H1 (cell line): ENCODE data around the gene KRT78. TPM values are rescaled to one million over a fixed set of nuclear protein-coding genes. Genes with fewer than 3 reads are reported as not detected.

Source experiments
- CTCF ChIA-PET: fragments of 300-600 bp; sonication (Branson Sonifier 250); formaldehyde crosslinking; loops from one replicate; lab custom pipeline; 2021; ENCODE audit not compliant: partially characterized antibody; lab: Charles Lee
- POLR2A ChIA-PET: fragments of 300-600 bp; sonication (Branson Sonifier 250); formaldehyde crosslinking; loops from one replicate; lab custom pipeline; 2021; ENCODE audit warnings: inconsistent platforms; ENCODE audit not compliant: partially characterized antibody; lab: Charles Lee
- DNase-seq, 2 experiments: peaks; one replicate each; pipeline versions ENCODE4 v3.0.0 to v3.0.0-alpha.2; 2010 to 2022; ENCODE audit warnings: low spot score in 2 of 2, low read depth in 1 of 2, mixed read lengths in 1 of 2
- FAIRE-seq: peaks from 2 replicates; lab custom pipeline; 2011; peaks lifted over from hg19 to GRCh38; lab: Jason Lieb, UNC
- H2AFZ ChIP-seq: 2 replicates; pipeline ENCODE4 v1.8.1; 2012; ENCODE audit warnings: low read length, inconsistent platforms
- H2AK5ac ChIP-seq: 2 replicates; pipeline ENCODE4 v1.6.1; 2013; ENCODE audit warnings: low read depth, low read length
- H2BK120ac ChIP-seq: replicated peaks from 2 replicates; pipeline ENCODE3; 2013; ENCODE audit warnings: low read depth, low read length, inconsistent platforms
- H2BK12ac ChIP-seq: 2 replicates; pipeline ENCODE4 v1.6.1; 2013; ENCODE audit warnings: low read depth, low read length
- H2BK15ac ChIP-seq: 2 replicates; pipeline ENCODE4 v1.6.1; 2013; ENCODE audit warnings: low read length
- H2BK20ac ChIP-seq: 2 replicates; pipeline ENCODE4 v1.6.1; 2013; ENCODE audit warnings: low read length
- H2BK5ac ChIP-seq: 2 replicates; pipeline ENCODE4 v1.6.1; 2013; ENCODE audit warnings: low read depth, low read length
- H3K14ac ChIP-seq: 2 replicates; pipeline ENCODE4 v1.6.1; 2013; ENCODE audit warnings: inconsistent platforms; ENCODE audit not compliant: insufficient read length
- H3K18ac ChIP-seq: 2 replicates; pipeline ENCODE4 v1.6.1; 2013; ENCODE audit warnings: low read length; ENCODE audit errors: extremely low read depth
- H3K23ac ChIP-seq: 2 replicates; pipeline ENCODE4 v1.6.1; 2013; ENCODE audit warnings: inconsistent platforms; ENCODE audit not compliant: insufficient read length
- H3K23me2 ChIP-seq: 2 replicates; pipeline ENCODE4 v1.6.1; 2013; ENCODE audit warnings: low read depth, low read length
- H3K27ac ChIP-seq: 2 replicates; pipeline ENCODE4 v1.6.1; 2011; ENCODE audit warnings: low read depth, low read length, inconsistent platforms
- H3K27me3 ChIP-seq, 4 experiments: replicated peaks in 1 of 4; 1 replicate in 1 of 4; 2 replicates in 3 of 4; pipeline versions ENCODE4 v1.6.1 to v1.8.1; 2011 to 2013; ENCODE audit warnings: low read length in 3 of 4, mild to moderate bottlenecking in 3 of 4, inconsistent platforms in 2 of 4, mixed read lengths in 2 of 4, moderate library complexity in 1 of 4; ENCODE audit not compliant: control insufficient read depth in 3 of 4, insufficient read depth in 3 of 4; ENCODE audit errors: extremely low read depth in 1 of 4
- H3K36me3 ChIP-seq, 4 experiments: 2 replicates each; pipeline versions ENCODE4 v1.6.1 to v1.8.1; 2011 to 2013; ENCODE audit warnings: mild to moderate bottlenecking in 4 of 4, low read length in 3 of 4, moderate library complexity in 2 of 4, control low read depth in 1 of 4, inconsistent platforms in 1 of 4; ENCODE audit not compliant: insufficient read depth in 4 of 4, control insufficient read depth in 2 of 4
- H3K4ac ChIP-seq: replicated peaks from 2 replicates; pipeline ENCODE3; 2013; ENCODE audit warnings: low read length, low read depth, mixed read lengths, inconsistent platforms; ENCODE audit not compliant: insufficient read length
- H3K4me1 ChIP-seq, 4 experiments: replicated peaks in 1 of 4; 1 replicate in 1 of 4; 2 replicates in 3 of 4; pipeline versions ENCODE4 v1.6.1 to v1.8.1; 2011 to 2013; ENCODE audit warnings: low read length in 3 of 4, inconsistent platforms in 2 of 4, mixed read lengths in 1 of 4; ENCODE audit not compliant: insufficient read depth in 4 of 4, control insufficient read depth in 3 of 4
- H3K4me2 ChIP-seq, 2 experiments: 2 replicates each; pipeline versions ENCODE4 v1.6.1 to v1.8.1; 2011 to 2013; ENCODE audit warnings: low read depth in 2 of 2, low read length in 2 of 2, control low read depth in 1 of 2, inconsistent platforms in 1 of 2, mild to moderate bottlenecking in 1 of 2; ENCODE audit not compliant: insufficient read depth in 1 of 2
- H3K4me3 ChIP-seq, 4 experiments: fragments of 200-600, 300-600 bp in 1 of 4; sonication (generic), shearing (Covaris generic), sonication (Bioruptor Twin) in 1 of 4; 2 replicates each; pipeline versions ENCODE4 v1.5.1 to v1.8.1; 2011 to 2016; ENCODE audit warnings: low read length in 4 of 4, low read depth in 3 of 4, control low read depth in 2 of 4, inconsistent platforms in 2 of 4, mild to moderate bottlenecking in 2 of 4, mixed read lengths in 1 of 4, moderate library complexity in 1 of 4; ENCODE audit not compliant: insufficient read depth in 2 of 4; ENCODE audit errors: extremely low read depth in 1 of 4
- H3K56ac ChIP-seq: replicated peaks from 2 replicates; pipeline ENCODE3; 2013; ENCODE audit warnings: low read depth, mild to moderate bottlenecking, mixed read lengths, low read length, inconsistent platforms; ENCODE audit not compliant: insufficient read length
- H3K79me1 ChIP-seq: 2 replicates; pipeline ENCODE4 v1.6.1; 2013; ENCODE audit warnings: low read depth, low read length, control low read depth
- H3K79me2 ChIP-seq, 2 experiments: 2 replicates each; pipeline versions ENCODE4 v1.6.1 to v1.8.1; 2012 to 2013; ENCODE audit warnings: low read length in 2 of 2, mild to moderate bottlenecking in 2 of 2, inconsistent platforms in 1 of 2; ENCODE audit not compliant: insufficient read depth in 2 of 2, control insufficient read depth in 1 of 2
- H3K9ac ChIP-seq, 4 experiments: replicated peaks in 1 of 4; 1 replicate in 1 of 4; 2 replicates in 3 of 4; pipeline versions ENCODE4 v1.6.1 to v1.8.1; 2011 to 2013; ENCODE audit warnings: low read depth in 3 of 4, low read length in 3 of 4, control low read depth in 2 of 4, mild to moderate bottlenecking in 2 of 4, moderate library complexity in 2 of 4, inconsistent platforms in 1 of 4; ENCODE audit errors: extremely low read depth in 1 of 4
- H3K9me3 ChIP-seq, 2 experiments: 2 replicates each; pipeline versions ENCODE4 v1.6.1 to v1.8.1; 2012 to 2013; ENCODE audit warnings: mild to moderate bottlenecking in 2 of 2, moderate library complexity in 2 of 2, control low read depth in 1 of 2, inconsistent platforms in 1 of 2, low read depth in 1 of 2, low read length in 1 of 2, mixed read lengths in 1 of 2; ENCODE audit not compliant: insufficient read depth in 2 of 2
- H4K20me1 ChIP-seq, 2 experiments: replicated peaks in 1 of 2; 2 replicates each; pipeline versions ENCODE3 to v1.8.1; 2011 to 2013; ENCODE audit warnings: inconsistent platforms in 2 of 2, low read length in 2 of 2, mild to moderate bottlenecking in 1 of 2; ENCODE audit not compliant: insufficient read depth in 2 of 2, control insufficient read depth in 1 of 2
- H4K5ac ChIP-seq: 2 replicates; pipeline ENCODE4 v1.6.1; 2013; ENCODE audit warnings: low read length, low read depth, mixed read lengths, inconsistent platforms; ENCODE audit not compliant: insufficient read length
- H4K8ac ChIP-seq: 2 replicates; pipeline ENCODE4 v1.8.0; 2013; ENCODE audit warnings: mild to moderate bottlenecking, moderate library complexity, low read length, inconsistent platforms; ENCODE audit not compliant: insufficient read depth; ENCODE audit errors: extremely low read depth
- H4K91ac ChIP-seq: replicated peaks from 2 replicates; pipeline ENCODE3; 2013; ENCODE audit warnings: low read length, mixed read lengths, inconsistent platforms; ENCODE audit not compliant: insufficient read length
- BRCA1 ChIP-seq: IDR thresholded peaks from 2 replicates; pipeline ENCODE4 v1.6.1; 2012; ENCODE audit warnings: low read depth, low read length, improper control_type of control experiment
- CEBPB ChIP-seq: IDR thresholded peaks from 2 replicates; pipeline ENCODE4 v1.6.1; 2012; ENCODE audit warnings: low read depth, low read length
- EGR1 ChIP-seq: IDR thresholded peaks from 2 replicates; pipeline ENCODE4 v1.6.1; 2011; ENCODE audit warnings: low read depth, low read length, borderline replicate concordance
- YY1 ChIP-seq: IDR thresholded peaks from 2 replicates; pipeline ENCODE4 v1.6.1; 2011; ENCODE audit warnings: low read depth, mild to moderate bottlenecking, low read length
- WGBS, 2 experiments: shearing (Covaris generic) in 1 of 2; methylation state at CpG; one replicate each; pipeline versions ENCODE4 v1.1.6 to v1.1.7; 2013 to 2015; ENCODE audit warnings: low lambda C conversion rate in 2 of 2, mixed read lengths in 2 of 2, inconsistent platforms in 1 of 2, low coverage in 1 of 2, missing lambda C conversion rate in 1 of 2; ENCODE audit not compliant: insufficient replicate concordance in 2 of 2, insufficient coverage in 1 of 2, insufficient read length in 1 of 2; ENCODE audit errors: extremely low coverage in 1 of 2, missing lambda C conversion rate in 1 of 2; 5-methylcytosine and 5-hydroxymethylcytosine counted together
- polyA plus RNA-seq, 7 experiments: library from polyadenylated mRNA; depleted of rRNA in 3 of 7; stranded (reverse) in 5 of 7; unstranded in 2 of 7; fragments of >200 nt in 5 of 7; fragments of 200-250 nt in 2 of 7; gene quantifications; 1 replicate in 5 of 7; 2 replicates in 1 of 7; 4 replicates in 1 of 7; pipeline versions ENCODE4 v1.2.1 to v1.2.3, GENCODE V29; 2011 to 2013; ENCODE audit warnings: missing spikeins in 2 of 7, mixed read lengths in 2 of 7
- total RNA-seq: library from RNA; stranded (reverse); fragmentation: NEBNext Ultra II Directional; extraction: Animal tissue kit (Norgen Biotek cat#: 25700); gene quantifications from 2 replicates; pipeline ENCODE4 v1.2.1, GENCODE V29; 2021

Gene KRT78
- total and polyA plus RNA-seq, 2 of the 8 experiments (the other 6 are each of a cell fraction or from before 2014, with no cell fraction given), result not detected

GRCh38 chr12:52827499-52828090 is 21.2 kb downstream of the KRT78 start:
- Histone ChIP-seq H3K27me3 (0 out of 7 replicates have a peak, but pooled peaks cover 0 to 2% (median 0%) of the 10 kb centered on the region in 4 experiments), H3K9ac (no peak overlapping the region)
- 89% methylated on average over 6 of the region's 6 CpGs; no CpG with 5 or more reads in 1 of the 2 experiments for WGBS, 2 experiments
- TF ChIP-seq BRCA1, result no peak
- TF ChIP-seq YY1, result no peak
- TF ChIP-seq EGR1, result no peak
- TF ChIP-seq CEBPB, result no peak

More at GRCh38 chr12:52827499-52828090, 21.2 kb downstream of the KRT78 start:
- Histone ChIP-seq H2BK20ac (no peak overlapping the region), H2BK15ac (no peak overlapping the region), H3K4ac (no peak overlapping the region), H3K23ac (no peak overlapping the region), H3K79me1 (no peaks in the 10 kb centered on the region), H2BK120ac (no peak overlapping the region), H3K4me1 (no peaks in the 10 kb centered on the region; a peak in 2 of 7 replicates), H4K20me1 (no peaks in the 10 kb centered on the region), H2AK5ac (no peak overlapping the region), H3K56ac (no peak overlapping the region), H3K23me2 (no peaks in the 10 kb centered on the region), H3K14ac (no peak overlapping the region), H3K18ac (no peak overlapping the region), H3K4me2 (no peak overlapping the region), H3K4me3 (no peak overlapping the region), H2BK12ac (no peak overlapping the region; the same call in 1 of the 2 replicates), H4K5ac (no peak overlapping the region), H2AFZ (no peak overlapping the region), H3K79me2 (no peaks in the 10 kb centered on the region), H4K8ac (no peak overlapping the region), H3K36me3 (no peaks in the 10 kb centered on the region), H3K27ac (no peak overlapping the region), H4K91ac (no peak overlapping the region), H3K9me3 (no peaks in the 10 kb centered on the region), H2BK5ac (no peak overlapping the region)
- FAIRE-seq (no peak), DNase-seq (no peak)
- CTCF ChIA-PET, result interaction anchor here (0.9 to 3.7 kb wide), 4 partner anchors 13 to 120 kb away, joined by 3 to 13 read pairs (median 3); no protein-coding TSS in a partner anchor
- POLR2A ChIA-PET, result no interaction called here
